GM12878 (cell line): Measurements from ENCODE around the gene DENND1C. TPM values are rescaled to one million over a fixed set of nuclear protein-coding genes. Genes with fewer than 3 reads are reported as not detected.
A peak's percentile ranks its signal among the peaks of the same experiment; 100 is the strongest.

Source experiments
- GABPA ChIP-seq: IDR thresholded peaks from 2 replicates; pipeline ENCODE4 v1.6.1; 2014; ENCODE audit warnings: antibody characterized with exemption, low read depth, mild to moderate bottlenecking, inconsistent platforms
- JUNB ChIP-seq: IDR thresholded peaks from 2 replicates; pipeline ENCODE4 v1.6.1; 2016; ENCODE audit warnings: antibody characterized with exemption, mild to moderate bottlenecking
- KAT2A ChIP-seq: conservative IDR thresholded peaks from 2 replicates; pipeline ENCODE4 v1.6.1; 2011; ENCODE audit warnings: low read depth, low read length; ENCODE audit not compliant: control insufficient read depth
- MEF2B ChIP-seq: fragments of 450-650 bp; IDR thresholded peaks from 2 replicates; pipeline ENCODE4 v1.6.1; 2018; ENCODE audit warnings: mild to moderate bottlenecking, moderate library complexity; ENCODE audit not compliant: partially characterized antibody, poor library complexity, severe bottlenecking
- PAX8 ChIP-seq: fragments of 450-650 bp; IDR thresholded peaks from 2 replicates; pipeline ENCODE4 v1.6.1; 2017; ENCODE audit warnings: mild to moderate bottlenecking, moderate library complexity
- RCOR1 ChIP-seq: conservative IDR thresholded peaks from 2 replicates; pipeline ENCODE4 v1.6.1; 2012; ENCODE audit warnings: low read depth, low read length, improper control_type of control experiment
- RELA ChIP-seq: fragments of 450-650 bp; IDR thresholded peaks from 2 replicates; pipeline ENCODE4 v1.8.0; 2014; ENCODE audit warnings: borderline replicate concordance; ENCODE audit not compliant: partially characterized antibody
- SIN3A ChIP-seq: IDR thresholded peaks from 2 replicates; pipeline ENCODE4 v1.6.1; 2012; ENCODE audit warnings: low read depth, low read length, improper control_type of control experiment
- YY1 ChIP-seq: IDR thresholded peaks from 2 replicates; pipeline ENCODE4 v1.6.1; 2011; ENCODE audit warnings: low read depth, mild to moderate bottlenecking, low read length
- ZNF207 ChIP-seq: fragments of 450-650 bp; IDR thresholded peaks from 2 replicates; pipeline ENCODE4 v1.6.1; 2014; ENCODE audit warnings: antibody characterized with exemption, mild to moderate bottlenecking, borderline replicate concordance
- polyA plus RNA-seq, 11 experiments: library from polyadenylated mRNA; depleted of rRNA in 4 of 11; unstranded in 6 of 11; stranded (reverse) in 5 of 11; fragments of >200 nt; fragmentation: Nextera tagmentation in 4 of 11; fragmentation: Illumina TruSeq in 1 of 11; extraction: Ambion mirVana in 4 of 11; extraction: Trizol in 1 of 11; gene quantifications; 1 replicate in 1 of 11; 2 replicates in 10 of 11; pipeline versions ENCODE4 v1.2.1 to v1.2.3, GENCODE V29; 2011 to 2016; ENCODE audit warnings: inconsistent platforms in 2 of 11, missing spikeins in 2 of 11, low read depth in 1 of 11
- total RNA-seq, 4 experiments: library from RNA; depleted of rRNA in 3 of 4; stranded (reverse); fragments of >200 nt in 3 of 4; fragmentation: Illumina TruSeq in 1 of 4; extraction: Trizol in 1 of 4; gene quantifications; 2 replicates each; pipeline versions ENCODE4 v1.2.1 to v1.2.3, GENCODE V29; 2013 to 2021
- TF ChIP-seq, protein P1 (sequence below): fragments of 450-650 bp; formaldehyde crosslinking; IDR thresholded peaks from 2 replicates; pipeline ENCODE4 v1.5.0; 2022; ENCODE audit warnings: mild to moderate bottlenecking, missing genetic modification characterization

Gene DENND1C
- total and polyA plus RNA-seq, 10 of the 15 experiments (the other 5 are each of a cell fraction or from before 2014, with no cell fraction given): 2.4 to 54.3 (median 32.7) TPM

DNA sequence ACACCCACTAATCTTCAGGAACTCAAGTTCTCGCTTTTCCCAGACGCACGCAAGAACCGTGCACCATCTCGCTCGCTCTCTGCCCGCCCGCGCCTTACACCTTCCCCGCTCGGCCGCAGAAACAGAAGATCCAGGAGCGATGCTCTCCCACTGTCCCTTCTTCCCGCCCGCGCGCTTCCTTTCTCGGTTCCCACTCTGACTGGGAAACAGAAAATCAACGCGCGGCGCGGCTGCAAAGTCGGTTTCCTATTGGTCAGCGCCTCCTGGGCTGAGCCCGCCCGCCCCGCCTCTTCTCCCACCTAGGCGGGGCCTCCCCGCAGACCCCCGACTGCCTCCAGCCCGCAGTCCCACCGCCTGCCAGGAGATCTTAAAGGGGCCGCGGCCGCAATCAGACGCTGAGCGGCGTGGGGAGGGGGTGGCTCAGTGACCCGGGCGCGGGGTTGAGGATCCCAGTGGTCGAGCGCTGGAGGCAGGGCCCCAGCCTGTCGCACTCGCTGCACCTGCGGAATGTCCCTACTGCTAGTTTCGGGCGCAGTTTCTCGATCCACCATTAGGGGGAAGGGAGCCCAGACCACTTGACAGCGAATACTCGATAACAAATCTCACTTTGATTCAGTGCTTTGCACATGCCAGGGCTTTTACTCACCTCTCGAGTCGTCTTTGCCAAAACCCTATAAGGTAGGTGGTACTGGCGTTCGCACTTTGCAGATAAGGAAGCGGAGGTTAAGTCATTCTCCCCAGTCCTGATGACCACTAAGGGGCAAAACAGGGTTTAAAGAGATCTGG is 21.3 kb downstream of the DENND1C start (continued):
- no peak for TF ChIP-seq PAX8
- peak; percentile 29; the same call in 1 of the 2 replicates for TF ChIP-seq JUNB
- TF ChIP-seq, protein P1, sequence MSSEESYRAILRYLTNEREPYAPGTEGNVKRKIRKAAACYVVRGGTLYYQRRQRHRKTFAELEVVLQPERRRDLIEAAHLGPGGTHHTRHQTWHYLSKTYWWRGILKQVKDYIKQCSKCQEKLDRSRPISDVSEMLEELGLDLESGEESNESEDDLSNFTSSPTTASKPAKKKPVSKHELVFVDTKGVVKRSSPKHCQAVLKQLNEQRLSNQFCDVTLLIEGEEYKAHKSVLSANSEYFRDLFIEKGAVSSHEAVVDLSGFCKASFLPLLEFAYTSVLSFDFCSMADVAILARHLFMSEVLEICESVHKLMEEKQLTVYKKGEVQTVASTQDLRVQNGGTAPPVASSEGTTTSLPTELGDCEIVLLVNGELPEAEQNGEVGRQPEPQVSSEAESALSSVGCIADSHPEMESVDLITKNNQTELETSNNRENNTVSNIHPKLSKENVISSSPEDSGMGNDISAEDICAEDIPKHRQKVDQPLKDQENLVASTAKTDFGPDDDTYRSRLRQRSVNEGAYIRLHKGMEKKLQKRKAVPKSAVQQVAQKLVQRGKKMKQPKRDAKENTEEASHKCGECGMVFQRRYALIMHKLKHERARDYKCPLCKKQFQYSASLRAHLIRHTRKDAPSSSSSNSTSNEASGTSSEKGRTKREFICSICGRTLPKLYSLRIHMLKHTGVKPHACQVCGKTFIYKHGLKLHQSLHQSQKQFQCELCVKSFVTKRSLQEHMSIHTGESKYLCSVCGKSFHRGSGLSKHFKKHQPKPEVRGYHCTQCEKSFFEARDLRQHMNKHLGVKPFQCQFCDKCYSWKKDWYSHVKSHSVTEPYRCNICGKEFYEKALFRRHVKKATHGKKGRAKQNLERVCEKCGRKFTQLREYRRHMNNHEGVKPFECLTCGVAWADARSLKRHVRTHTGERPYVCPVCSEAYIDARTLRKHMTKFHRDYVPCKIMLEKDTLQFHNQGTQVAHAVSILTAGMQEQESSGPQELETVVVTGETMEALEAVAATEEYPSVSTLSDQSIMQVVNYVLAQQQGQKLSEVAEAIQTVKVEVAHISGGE: no peak
- no peak for TF ChIP-seq RCOR1
- TF ChIP-seq SIN3A: peak; percentile 57
- TF ChIP-seq ZNF207: peak; percentile 46; the same call in 1 of the 2 replicates
- 0 out of 2 replicates have a peak, but pooled peaks have one; percentile 21 for TF ChIP-seq YY1
- no peak for TF ChIP-seq KAT2A
- peak; percentile 68 for TF ChIP-seq MEF2B
- peak; percentile 84 for TF ChIP-seq RELA
- TF ChIP-seq GABPA: no peak
- TF ChIP-seq, all 136 proteins: peak for 55
